Heart right ventricle (tissue), 16 donors: Measurements from ENCODE around the gene BRF1. TPM values are rescaled to one million over a fixed set of nuclear protein-coding genes. Genes with fewer than 3 reads are reported as not detected.

Source experiments
- ATAC-seq, 8 donors: fragments of 200-7000 bp; cut with Tn5 transposase; one replicate each; pipeline ENCODE4 v1.9.1; 2020; ENCODE audit warnings: mild to moderate bottlenecking in 8 of 8, moderate library complexity in 8 of 8, moderate number of reproducible peaks in 1 of 8
- DNase-seq, 2 donors: peaks; one replicate each; pipeline ENCODE4 v3.0.0-alpha.2; 2020
- H3K27ac ChIP-seq, 10 donors: fragments of 200-600 bp; sonication (generic) in 2 of 10; one replicate each; pipeline versions ENCODE4 v1.5.0 to v1.8.0; 2020 to 2022; ENCODE audit warnings: mild to moderate bottlenecking in 3 of 10
- H3K27me3 ChIP-seq, 7 donors: fragments of 200-600 bp; one replicate each; pipeline ENCODE4 v1.8.0; 2021 to 2022; ENCODE audit warnings: mild to moderate bottlenecking in 2 of 7
- H3K36me3 ChIP-seq, 9 donors: fragments of 200-600 bp; sonication (generic) in 1 of 9; one replicate each; pipeline versions ENCODE4 v1.5.0 to v1.8.0; 2020 to 2022; ENCODE audit warnings: mild to moderate bottlenecking in 2 of 9
- H3K4me1 ChIP-seq, 9 donors: fragments of 200-600 bp; sonication (generic) in 1 of 9; one replicate each; pipeline versions ENCODE4 v1.5.0 to v1.8.0; 2020 to 2022; ENCODE audit warnings: mild to moderate bottlenecking in 4 of 9
- H3K4me3 ChIP-seq, 10 donors: fragments of 200-600 bp; sonication (generic) in 2 of 10; one replicate each; pipeline versions ENCODE4 v1.5.0 to v1.8.0; 2020 to 2022; ENCODE audit warnings: mild to moderate bottlenecking in 7 of 10, moderate library complexity in 2 of 10
- H3K9me3 ChIP-seq, 11 donors: fragments of 200-600 bp in 10 of 11; sonication (generic) in 2 of 11; one replicate each; pipeline versions ENCODE4 v1.5.0 to v1.8.0; 2013 to 2022; ENCODE audit warnings: mild to moderate bottlenecking in 2 of 11, control low read depth in 1 of 11, moderate library complexity in 1 of 11
- CTCF ChIP-seq, 9 donors: fragments of 200-600 bp; sonication (generic) in 2 of 9; IDR thresholded peaks; one replicate each; pipeline versions ENCODE4 v1.5.0 to v1.8.0; 2021 to 2022; ENCODE audit warnings: antibody characterized with exemption in 9 of 9, mild to moderate bottlenecking in 5 of 9, moderate library complexity in 1 of 9
- WGBS, 2 donors: extraction: QIAGEN DNeasy Blood & Tissue Kit; methylation state at CpG; one replicate each; pipeline ENCODE4 v1.1.7; 2013; ENCODE audit warnings: inconsistent platforms in 1 of 2; 5-methylcytosine and 5-hydroxymethylcytosine counted together
- intact Hi-C, 10 donors: fragments of 100-400 bp; cut with DNase I; formaldehyde crosslinking; loops; one replicate each; pipeline versions ENCODE4 v1.11.1 to v1.14.2; 2022
- polyA plus RNA-seq, 2 donors: library from polyadenylated mRNA; stranded (reverse); fragments of 200-250 nt; gene quantifications; one replicate each; pipeline ENCODE4 v1.2.3, GENCODE V29; 2013
- total RNA-seq, 10 donors: library from RNA; stranded (reverse); fragmentation: NEBNext Ultra II Directional in 3 of 10; extraction: Animal tissue kit (Norgen Biotek cat#: 25700) in 3 of 10; gene quantifications; one replicate each; pipeline versions ENCODE4 v1.2.1 to v1.2.4, GENCODE V29; 2021 to 2023
- donor health status: Arrhythmogenic right ventricular cardiomyopathy.
- donor health status: ischemic (EF 13 %, LVEDD 7.1; RV severe dilation, severe dysfunction).
- donor health status: healthy with polysubstance abuse.
- donor health status: DM: no; HTN: yes; CAD: no.
- donor health status: DM: no; HTN: no; CAD: no.
- donor health status: ischemic (EF 25% LVEDD 6.9; RV normal size, moderate dysfunction).
- donor health status: ischemic (EF 25% LVEDD 5.7; RV mildly dilated, moderate dysfunction).
- donor health status: healthy.
- donor health status: DM: yes; HTN: yes; CAD: no.
- donor health status: Ischemic cardiomyopathy.
- donor health status: ischemic (EF 35%, LVEDD 5.7; RV mildly dilated, moderate dysfunction).
- donor health status: nonischemic (EF 11% LVEDD 7.7; RV severe dilation, severe dysfunction).
- donor health status: DM: yes; HTN: yes; CAD: no.
- donor health status: PGD.
- donor health status: ischemic (EF 29% LVEDD 5.4; RV normal size, mild dysfunction).
- donor health status: nonischemic (EF 23%, LVEDD 6.1; RV moderate dilation, normal function).

Gene BRF1
- total and polyA plus RNA-seq, 12 donors: 12.7 to 30.8 (median 16.2) TPM

GRCh38 chr14:105273062-105273461 lies 27.7 kb downstream of the BRF1 start:
- Histone ChIP-seq H3K27ac (no peak overlapping the region), H3K36me3 (peaks cover 0 to 35% (median 0%) of the 10 kb centered on the region in 9 donors), H3K9me3 (no peaks in the 10 kb centered on the region), H3K27me3 (no peaks in the 10 kb centered on the region), H3K4me1 (peaks cover 0 to 13% (median 6%) of the 10 kb centered on the region in 9 donors), H3K4me3 (no peak overlapping the region)
- 87 to 97% methylated on average over 12 of the region's 12 CpGs for WGBS, 2 donors
- intact Hi-C loops: no loop called here
- DNase-seq (no peak), ATAC-seq (peak in 1 of 8 donors; percentile 23)
- TF ChIP-seq CTCF (IDR thresholded peaks at IDR 0.05): no peak

- no peak for DNase-seq
- no peak for TF ChIP-seq CTCF (IDR thresholded peaks at IDR 0.05)
- 92 to 94% methylated on average over 15 of the region's 15 CpGs for WGBS, 2 donors
- Histone ChIP-seq H3K27me3 (no peaks in the 10 kb centered on the region), H3K27ac (no peak overlapping the region), H3K4me3 (no peak overlapping the region), H3K9me3 (no peaks in the 10 kb centered on the region), H3K36me3 (peaks cover 0 to 40% (median 0%) of the 10 kb centered on the region in 9 donors), H3K4me1 (peaks cover 0 to 10% (median 7%) of the 10 kb centered on the region in 9 donors)
- ATAC-seq: no peak
- intact Hi-C loops: no loop called here
Measured at GRCh38 chr14:105272623-105273022, 28.2 kb downstream of the BRF1 start.

- Histone ChIP-seq H3K9me3 (no peaks in the 10 kb centered on the region), H3K27me3 (no peaks in the 10 kb centered on the region), H3K27ac (no peak overlapping the region), H3K4me3 (no peak overlapping the region), H3K36me3 (peaks cover 0 to 47% (median 0%) of the 10 kb centered on the region in 9 donors), H3K4me1 (peaks cover 0 to 13% (median 7%) of the 10 kb centered on the region in 9 donors)
- intact Hi-C loops: no loop called here
- TF ChIP-seq CTCF (IDR thresholded peaks at IDR 0.05): no peak
- 90 to 92% methylated on average over 22 of the region's 22 CpGs for WGBS, 2 donors
- DNase-seq (no peak), ATAC-seq (no peak)
Measured at GRCh38 chr14:105271224-105271890, 29.4 kb downstream of the BRF1 start.

DNA sequence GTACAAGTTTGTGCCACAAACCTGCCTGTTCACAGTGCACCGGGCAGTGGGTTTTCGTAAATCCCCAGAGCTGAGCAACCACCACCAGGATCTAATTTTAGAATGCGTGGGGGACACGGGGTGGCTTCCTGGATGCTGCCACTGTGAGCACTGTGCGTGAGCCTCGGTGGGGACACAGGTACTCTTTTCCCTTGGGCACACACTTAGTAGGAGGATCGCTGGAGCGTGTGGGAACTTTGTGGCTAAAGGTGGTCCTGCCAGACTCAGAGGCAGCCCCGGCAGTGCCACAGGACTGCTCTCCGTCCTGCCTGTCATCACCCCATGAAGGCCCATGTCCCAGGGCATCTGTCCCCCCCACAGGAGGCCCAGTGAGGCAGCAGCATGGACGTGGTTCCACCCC lies 31.4 kb downstream of the BRF1 start:
- no peak for TF ChIP-seq CTCF (IDR thresholded peaks at IDR 0.05)
- H3K4me3 ChIP-seq: no peak overlapping the region
- DNase-seq (no peak), ATAC-seq (no peak)
- H3K36me3 ChIP-seq: peaks cover 0 to 57% (median 0%) of the 10 kb centered on the region in 9 donors
- H3K9me3 ChIP-seq: no peaks in the 10 kb centered on the region
- intact Hi-C loops: loop anchor here in 1 of 10 donors (10.0 kb wide), 2 partner anchors 55 to 85 kb away; no protein-coding TSS in a partner anchor
- H3K27ac ChIP-seq: no peak overlapping the region
- H3K27me3 ChIP-seq: no peaks in the 10 kb centered on the region
- peaks cover 0 to 13% (median 0%) of the 10 kb centered on the region in 9 donors for H3K4me1 ChIP-seq
- 69 to 78% methylated on average over 11 of the region's 11 CpGs for WGBS, 2 donors
